Dermis microvascular lymphatic vessel endothelial cell (primary cell): Measurements from ENCODE around the gene DCTN2. TPM values are rescaled to one million over a fixed set of nuclear protein-coding genes. Genes with fewer than 3 reads are reported as not detected.
"Not testable (repeated sequence)": the region's sequence is repeated elsewhere in the genome, so short reads cannot be mapped to it uniquely, and the experiment has no call there.

Experiments used
- DNase-seq, 2 donors: peaks; one replicate each; pipeline versions ENCODE4 v3.0.0 to v3.0.0-alpha.2; 2010; ENCODE audit warnings: low read depth in 2 of 2
- total RNA-seq: library from RNA; depleted of rRNA; stranded (reverse); fragments of >200 nt; gene quantifications from 2 replicates; pipeline ENCODE4 v1.2.1, GENCODE V29; 2014

Gene DCTN2
- total RNA-seq, 1 donor from 2014 or later = 75.1 TPM

- no peak for DNase-seq
Observed at GRCh38 chr12:57516617-57517153, 30.3 kb downstream of the DCTN2 start.

GRCh38 chr12:57515934-57516541 lies 31.0 kb downstream of the DCTN2 start:
- DNase-seq = no peak

- no peak for DNase-seq
Observed at GRCh38 chr12:57515408-57515933, 31.5 kb downstream of the DCTN2 start.

GRCh38 chr12:57514720-57515407 lies 32.1 kb downstream of the DCTN2 start:
- peak in 1 of 2 donors; percentile 39 for DNase-seq

- not testable (repeated sequence) for DNase-seq
Observed at GRCh38 chr12:57514246-57514645, 32.7 kb downstream of the DCTN2 start.

- DNase-seq = not testable (repeated sequence)
Observed at GRCh38 chr12:57513677-57514076, 33.3 kb downstream of the DCTN2 start.

GRCh38 chr12:57513266-57513665 lies 33.7 kb downstream of the DCTN2 start:
- no peak for DNase-seq

GRCh38 chr12:57512665-57513064 lies 34.3 kb downstream of the DCTN2 start:
- DNase-seq = no peak

- DNase-seq = no peak
Observed at GRCh38 chr12:57511588-57512325, 35.2 kb downstream of the DCTN2 start.

- DNase-seq = no peak
Observed at GRCh38 chr12:57511161-57511560, 35.8 kb downstream of the DCTN2 start.

GRCh38 chr12:57507796-57508195 lies 39.2 kb downstream of the DCTN2 start:
- not testable (repeated sequence) for DNase-seq

- DNase-seq = not testable (repeated sequence)
Observed at GRCh38 chr12:57506541-57506940, 40.5 kb downstream of the DCTN2 start.

GRCh38 chr12:57502311-57502969 lies 44.6 kb downstream of the DCTN2 start:
- DNase-seq = not testable (repeated sequence)

- no peak for DNase-seq
Observed at GRCh38 chr12:57500213-57500612, 46.8 kb downstream of the DCTN2 start.

- no peak for DNase-seq
Observed at GRCh38 chr12:57498571-57498970, 48.4 kb downstream of the DCTN2 start.

- DNase-seq = no peak
Observed at GRCh38 chr12:57498132-57498502, 48.9 kb downstream of the DCTN2 start.

GRCh38 chr12:57497223-57498131 lies 49.5 kb downstream of the DCTN2 start:
- DNase-seq = no peak

- DNase-seq = no peak
Observed at GRCh38 chr12:57496822-57497221, 50.2 kb downstream of the DCTN2 start.

- DNase-seq = not testable (repeated sequence)
Observed at GRCh38 chr12:57495051-57495701, 51.8 kb downstream of the DCTN2 start.
